Measurements from ENCODE around the gene PGAM2. TPM values are rescaled to one million over a fixed set of nuclear protein-coding genes. Genes with fewer than 3 reads are reported as not detected.

PGAM2 gene
- total and polyA plus RNA-seq, 2 of the 13 experiments (the other 11 are each of a cell fraction or from before 2014, with no cell fraction given): 0.22 TPM; not detected in 1

DNA sequence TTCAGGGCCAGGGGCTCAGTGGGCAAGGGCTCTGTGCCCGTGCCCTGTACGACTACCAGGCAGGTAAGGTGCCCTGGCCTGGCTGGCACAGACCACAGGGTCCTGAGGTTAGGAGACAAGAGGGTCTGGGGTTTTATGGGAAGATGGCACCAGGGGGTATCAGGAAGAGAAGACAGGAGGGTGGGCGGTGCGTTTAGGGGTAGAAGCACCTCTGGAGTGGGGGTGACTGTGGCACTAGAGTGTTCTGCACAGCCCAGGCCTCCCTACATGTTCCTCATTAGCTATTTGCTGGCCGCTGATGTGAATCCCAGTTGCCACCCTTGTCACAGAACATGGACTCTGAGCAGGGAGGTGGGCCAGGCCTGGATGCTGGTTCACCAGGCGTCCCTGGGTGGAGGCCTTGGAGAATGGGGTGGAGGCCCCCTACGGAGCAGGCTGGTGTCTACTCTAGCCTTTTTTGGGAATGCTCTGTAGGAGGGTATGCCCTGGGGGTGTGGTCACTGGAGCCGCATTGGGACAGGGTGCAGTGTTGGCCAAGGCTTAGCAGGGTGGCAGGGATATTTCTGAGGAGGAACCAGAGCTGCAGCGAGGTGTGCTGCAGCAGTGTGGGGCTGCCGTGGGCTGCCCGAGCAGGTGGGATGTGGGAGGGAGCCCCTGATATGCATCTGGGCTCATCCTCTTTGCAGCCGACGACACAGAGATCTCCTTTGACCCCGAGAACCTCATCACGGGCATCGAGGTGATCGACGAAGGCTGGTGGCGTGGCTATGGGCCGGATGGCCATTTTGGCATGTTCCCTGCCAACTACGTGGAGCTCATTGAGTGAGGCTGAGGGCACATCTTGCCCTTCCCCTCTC, 5.0 kb downstream of the PGAM2 start:
- DNase-seq (ENCODE audit: low spot score) (no peak), FAIRE-seq (no peak), ATAC-seq (no peak)
- CTCF ChIA-PET (ENCODE audit: low intra/inter-chr PET ratio, low total read pairs): no interaction called here
- Histone ChIP-seq H2AFZ (ENCODE audit: low read length) (no peak overlapping the region), H3K9me3 (ENCODE audit: low read length) (no peaks in the 10 kb centered on the region), H3K36me3 (replicated peaks in 1 of 2; ENCODE audit: control insufficient read depth in 1 of 2, insufficient read depth in 2 of 2, low read length in 2 of 2) (peaks cover 26 to 51% of the 10 kb centered on the region in 2 experiments), H4K20me1 (ENCODE audit: insufficient read depth, low read length) (no peaks in the 10 kb centered on the region), H3K4me1 (ENCODE audit: insufficient read depth, low read length) (peaks cover 31% of the 10 kb centered on the region), H3K27ac (ENCODE audit: extremely low read length, insufficient read depth, low read length) (no peak overlapping the region), H3K4me3 (replicated peaks in 1 of 3; ENCODE audit: insufficient read depth in 1 of 3, low read depth in 2 of 3, low read length in 3 of 3) (no peak overlapping the region), H3K27me3 (ENCODE audit: control insufficient read depth in 1 of 2, insufficient read depth in 2 of 2, low read length in 2 of 2) (no peaks in the 10 kb centered on the region), H3K4me2 (ENCODE audit: low read depth, low read length) (no peak overlapping the region), H3K79me2 (ENCODE audit: insufficient read depth, low read length) (no peaks in the 10 kb centered on the region), H3K9ac (ENCODE audit: insufficient read depth, low read depth, low read length) (no peak overlapping the region)
- in situ Hi-C loops (cut with HindIII; ENCODE audit: extremely low pct_ligation_motif_present, low pct_unique_long_range_greater_than_20kb): no loop called here
- POLR2A ChIA-PET: no interaction called here
- no TSS peak for BruUV-seq (replicated peaks)
- intact Hi-C loops (cut with micrococcal nuclease; ENCODE audit: unreplicated experiment): no loop called here
- 98% methylated on average over 17 of the region's 21 CpGs for WGBS (ENCODE audit: low lambda C conversion rate)
- TF ChIP-seq RAD51 (IDR thresholded peaks at IDR 0.05; ENCODE audit: borderline replicate concordance): no peak
- TF ChIP-seq, protein P1, sequence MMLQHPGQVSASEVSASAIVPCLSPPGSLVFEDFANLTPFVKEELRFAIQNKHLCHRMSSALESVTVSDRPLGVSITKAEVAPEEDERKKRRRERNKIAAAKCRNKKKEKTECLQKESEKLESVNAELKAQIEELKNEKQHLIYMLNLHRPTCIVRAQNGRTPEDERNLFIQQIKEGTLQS (CRISPR knock-in tag; IDR thresholded peaks at IDR 0.05): no peak
- TF ChIP-seq ZBTB7A (CRISPR knock-in tag; IDR thresholded peaks at IDR 0.05): no peak
- TF ChIP-seq ASH2L (IDR thresholded peaks at IDR 0.05; ENCODE audit: insufficient read length, low read depth, low read length): no peak
- no peak for TF ChIP-seq ZBTB1 (CRISPR knock-in tag; IDR thresholded peaks at IDR 0.05; ENCODE audit: borderline replicate concordance)
- TF ChIP-seq ZNF558 (CRISPR knock-in tag; IDR thresholded peaks at IDR 0.05; ENCODE audit: borderline replicate concordance): no peak
- no peak for TF ChIP-seq KLF11 (CRISPR knock-in tag; IDR thresholded peaks at IDR 0.05)
- TF ChIP-seq, protein P2, sequence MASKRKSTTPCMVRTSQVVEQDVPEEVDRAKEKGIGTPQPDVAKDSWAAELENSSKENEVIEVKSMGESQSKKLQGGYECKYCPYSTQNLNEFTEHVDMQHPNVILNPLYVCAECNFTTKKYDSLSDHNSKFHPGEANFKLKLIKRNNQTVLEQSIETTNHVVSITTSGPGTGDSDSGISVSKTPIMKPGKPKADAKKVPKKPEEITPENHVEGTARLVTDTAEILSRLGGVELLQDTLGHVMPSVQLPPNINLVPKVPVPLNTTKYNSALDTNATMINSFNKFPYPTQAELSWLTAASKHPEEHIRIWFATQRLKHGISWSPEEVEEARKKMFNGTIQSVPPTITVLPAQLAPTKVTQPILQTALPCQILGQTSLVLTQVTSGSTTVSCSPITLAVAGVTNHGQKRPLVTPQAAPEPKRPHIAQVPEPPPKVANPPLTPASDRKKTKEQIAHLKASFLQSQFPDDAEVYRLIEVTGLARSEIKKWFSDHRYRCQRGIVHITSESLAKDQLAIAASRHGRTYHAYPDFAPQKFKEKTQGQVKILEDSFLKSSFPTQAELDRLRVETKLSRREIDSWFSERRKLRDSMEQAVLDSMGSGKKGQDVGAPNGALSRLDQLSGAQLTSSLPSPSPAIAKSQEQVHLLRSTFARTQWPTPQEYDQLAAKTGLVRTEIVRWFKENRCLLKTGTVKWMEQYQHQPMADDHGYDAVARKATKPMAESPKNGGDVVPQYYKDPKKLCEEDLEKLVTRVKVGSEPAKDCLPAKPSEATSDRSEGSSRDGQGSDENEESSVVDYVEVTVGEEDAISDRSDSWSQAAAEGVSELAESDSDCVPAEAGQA (IDR thresholded peaks at IDR 0.05; ENCODE audit: low read depth): no peak
- TF ChIP-seq, protein P2 (CRISPR knock-in tag; IDR thresholded peaks at IDR 0.05; ENCODE audit: borderline replicate concordance): no peak
- no peak for TF ChIP-seq EP300 (IDR thresholded peaks at IDR 0.05; ENCODE audit: low read depth in 2 of 2, low read length in 2 of 2)
- no peak for TF ChIP-seq EP300 (CRISPR knock-in tag; IDR thresholded peaks at IDR 0.05; ENCODE audit: borderline replicate concordance)
- no peak for TF ChIP-seq ZIK1 (CRISPR knock-in tag; IDR thresholded peaks at IDR 0.05; ENCODE audit: borderline replicate concordance, low read depth)
- TF ChIP-seq ZSCAN22 (CRISPR knock-in tag; IDR thresholded peaks at IDR 0.05): no peak
- no peak for TF ChIP-seq MAFK (conservative IDR thresholded peaks at IDR 0.05 in 1 of 2, IDR thresholded peaks at IDR 0.05 in 1 of 2; ENCODE audit: low read length in 2 of 2)
- no peak for TF ChIP-seq BRCA1 (CRISPR knock-in tag; IDR thresholded peaks at IDR 0.05)
- TF ChIP-seq ZFP1 (CRISPR knock-in tag; IDR thresholded peaks at IDR 0.05): no peak
- no peak for TF ChIP-seq JARID2 (CRISPR knock-in tag; IDR thresholded peaks at IDR 0.05; ENCODE audit: insufficient replicate concordance)

Measured in HepG2 (cell line).